ENCODE results near the gene CADPS. TPM values are rescaled to one million over a fixed set of nuclear protein-coding genes. Genes with fewer than 3 reads are reported as not detected.

The CADPS gene
- polyA plus RNA-seq, 1 donor from 2014 or later = 118 TPM

GRCh38 chr3:62570888-62571287, 304.3 kb downstream of the CADPS start:
- no peak overlapping the region for H2AFZ ChIP-seq (ENCODE audit: low read depth, low read length)
- no peaks in the 10 kb centered on the region for H3K79me2 ChIP-seq (replicated peaks; ENCODE audit: insufficient read depth, low read length)
- H3K27me3 ChIP-seq (ENCODE audit: insufficient read depth, low read depth, low read length) = no peaks in the 10 kb centered on the region
- H3K36me3 ChIP-seq (ENCODE audit: insufficient read depth, low read length) = peaks cover 6% of the 10 kb centered on the region
- no peak overlapping the region for H3K4me3 ChIP-seq (ENCODE audit: low read length)
- H3K9me3 ChIP-seq (ENCODE audit: low read length) = no peaks in the 10 kb centered on the region
- TF ChIP-seq TAF1 (IDR thresholded peaks at IDR 0.05; ENCODE audit: low read depth) = no peak
- TF ChIP-seq CTCF (IDR thresholded peaks at IDR 0.05; ENCODE audit: poor library complexity, severe bottlenecking) = no peak
- no peak for TF ChIP-seq POLR2AphosphoS5 (IDR thresholded peaks at IDR 0.05)
- no peak for TF ChIP-seq EP300 (conservative IDR thresholded peaks at IDR 0.05; ENCODE audit: poor library complexity, severe bottlenecking)
- TF ChIP-seq MXI1 (conservative IDR thresholded peaks at IDR 0.05; ENCODE audit: poor library complexity, severe bottlenecking) = no peak
- H3K4me2 ChIP-seq (ENCODE audit: low read length) = no peak overlapping the region
- H3K9ac ChIP-seq (ENCODE audit: low read length) = no peak overlapping the region
- no peaks in the 10 kb centered on the region for H4K20me1 ChIP-seq (ENCODE audit: insufficient read depth)
- H3K27ac ChIP-seq (ENCODE audit: low read length) = no peak overlapping the region
- H3K9me2 ChIP-seq (ENCODE audit: insufficient read depth, low read length) = no peaks in the 10 kb centered on the region
- no peaks in the 10 kb centered on the region for H3F3A ChIP-seq (ENCODE audit: insufficient read depth, low read length, poor library complexity, severe bottlenecking)

DNA sequence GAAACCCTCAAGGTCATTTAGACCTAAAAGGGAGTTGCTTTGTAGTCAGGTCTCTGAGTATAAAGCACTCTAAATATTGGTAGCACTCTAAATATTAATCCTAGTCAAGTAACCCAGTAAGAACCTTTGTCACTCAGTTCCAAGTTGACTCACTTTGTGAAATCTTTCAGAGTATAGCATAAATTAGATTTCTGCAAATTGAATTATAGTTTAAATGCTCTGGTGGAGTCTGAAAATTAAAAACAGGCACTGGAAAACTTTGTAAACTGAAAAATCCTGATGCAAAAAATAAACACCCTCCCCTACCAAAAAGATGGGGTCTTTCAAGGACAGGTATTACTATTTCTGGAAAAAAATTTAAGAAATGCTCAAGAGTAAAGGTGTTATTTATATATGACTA, 305.6 kb downstream of the CADPS start:
- Histone ChIP-seq H3K36me3 (ENCODE audit: insufficient read depth, low read length) (peaks cover 6% of the 10 kb centered on the region), H3K9me3 (ENCODE audit: low read length) (no peaks in the 10 kb centered on the region), H3K27me3 (ENCODE audit: insufficient read depth, low read depth, low read length) (no peaks in the 10 kb centered on the region), H3K4me3 (ENCODE audit: low read length) (no peak overlapping the region), H3K4me2 (ENCODE audit: low read length) (no peak overlapping the region), H3F3A (ENCODE audit: insufficient read depth, low read length, poor library complexity, severe bottlenecking) (no peaks in the 10 kb centered on the region), H3K9ac (ENCODE audit: low read length) (no peak overlapping the region), H4K20me1 (ENCODE audit: insufficient read depth) (no peaks in the 10 kb centered on the region), H3K27ac (ENCODE audit: low read length) (no peak overlapping the region), H3K79me2 (replicated peaks; ENCODE audit: insufficient read depth, low read length) (no peaks in the 10 kb centered on the region), H3K9me2 (ENCODE audit: insufficient read depth, low read length) (no peaks in the 10 kb centered on the region), H2AFZ (ENCODE audit: low read depth, low read length) (no peak overlapping the region)
- no peak for TF ChIP-seq RAD21 (conservative IDR thresholded peaks at IDR 0.05)
- TF ChIP-seq EZH2 (IDR thresholded peaks at IDR 0.05; ENCODE audit: borderline replicate concordance, insufficient read depth, low read length, poor library complexity, severe bottlenecking) = no peak
- no peak for TF ChIP-seq TAF1 (IDR thresholded peaks at IDR 0.05; ENCODE audit: low read depth)
- TF ChIP-seq POLR2AphosphoS5 (IDR thresholded peaks at IDR 0.05) = no peak
- no peak for TF ChIP-seq CTCF (IDR thresholded peaks at IDR 0.05; ENCODE audit: poor library complexity, severe bottlenecking)
- TF ChIP-seq, protein P1, sequence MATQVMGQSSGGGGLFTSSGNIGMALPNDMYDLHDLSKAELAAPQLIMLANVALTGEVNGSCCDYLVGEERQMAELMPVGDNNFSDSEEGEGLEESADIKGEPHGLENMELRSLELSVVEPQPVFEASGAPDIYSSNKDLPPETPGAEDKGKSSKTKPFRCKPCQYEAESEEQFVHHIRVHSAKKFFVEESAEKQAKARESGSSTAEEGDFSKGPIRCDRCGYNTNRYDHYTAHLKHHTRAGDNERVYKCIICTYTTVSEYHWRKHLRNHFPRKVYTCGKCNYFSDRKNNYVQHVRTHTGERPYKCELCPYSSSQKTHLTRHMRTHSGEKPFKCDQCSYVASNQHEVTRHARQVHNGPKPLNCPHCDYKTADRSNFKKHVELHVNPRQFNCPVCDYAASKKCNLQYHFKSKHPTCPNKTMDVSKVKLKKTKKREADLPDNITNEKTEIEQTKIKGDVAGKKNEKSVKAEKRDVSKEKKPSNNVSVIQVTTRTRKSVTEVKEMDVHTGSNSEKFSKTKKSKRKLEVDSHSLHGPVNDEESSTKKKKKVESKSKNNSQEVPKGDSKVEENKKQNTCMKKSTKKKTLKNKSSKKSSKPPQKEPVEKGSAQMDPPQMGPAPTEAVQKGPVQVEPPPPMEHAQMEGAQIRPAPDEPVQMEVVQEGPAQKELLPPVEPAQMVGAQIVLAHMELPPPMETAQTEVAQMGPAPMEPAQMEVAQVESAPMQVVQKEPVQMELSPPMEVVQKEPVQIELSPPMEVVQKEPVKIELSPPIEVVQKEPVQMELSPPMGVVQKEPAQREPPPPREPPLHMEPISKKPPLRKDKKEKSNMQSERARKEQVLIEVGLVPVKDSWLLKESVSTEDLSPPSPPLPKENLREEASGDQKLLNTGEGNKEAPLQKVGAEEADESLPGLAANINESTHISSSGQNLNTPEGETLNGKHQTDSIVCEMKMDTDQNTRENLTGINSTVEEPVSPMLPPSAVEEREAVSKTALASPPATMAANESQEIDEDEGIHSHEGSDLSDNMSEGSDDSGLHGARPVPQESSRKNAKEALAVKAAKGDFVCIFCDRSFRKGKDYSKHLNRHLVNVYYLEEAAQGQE (IDR thresholded peaks at IDR 0.05; ENCODE audit: borderline replicate concordance) = no peak
- TF ChIP-seq MXI1 (conservative IDR thresholded peaks at IDR 0.05; ENCODE audit: poor library complexity, severe bottlenecking) = no peak
- TF ChIP-seq EP300 (conservative IDR thresholded peaks at IDR 0.05; ENCODE audit: poor library complexity, severe bottlenecking) = no peak
- no peak for TF ChIP-seq SMC3 (conservative IDR thresholded peaks at IDR 0.05; ENCODE audit: poor library complexity)

Measured in neural cell (in vitro differentiated cells).